Glutamatergic neuron (in vitro differentiated cells): ENCODE measurements around the gene SLC6A19. TPM values are rescaled to one million over a fixed set of nuclear protein-coding genes. Genes with fewer than 3 reads are reported as not detected.

Source experiments
- DNase-seq: peaks from one replicate; pipeline ENCODE4 v3.0.0; 2022
- H3K27ac Mint-ChIP-seq: one replicate; pipeline ENCODE4 v1.8.0; 2020; ENCODE audit warnings: mild to moderate bottlenecking, mixed read lengths, inconsistent platforms; ENCODE audit not compliant: unreplicated experiment
- H3K27me3 Mint-ChIP-seq: one replicate; pipeline ENCODE4 v1.8.0; 2020; ENCODE audit warnings: mild to moderate bottlenecking, moderate library complexity, mixed read lengths, inconsistent platforms; ENCODE audit not compliant: unreplicated experiment
- H3K36me3 Mint-ChIP-seq: one replicate; pipeline ENCODE4 v1.8.0; 2020; ENCODE audit warnings: mild to moderate bottlenecking, mixed read lengths, inconsistent platforms; ENCODE audit not compliant: unreplicated experiment
- H3K4me1 Mint-ChIP-seq: one replicate; pipeline ENCODE4 v1.8.0; 2020; ENCODE audit warnings: mild to moderate bottlenecking, low read depth, mixed read lengths, inconsistent platforms; ENCODE audit not compliant: unreplicated experiment
- H3K4me3 Mint-ChIP-seq: one replicate; pipeline ENCODE4 v1.8.0; 2020; ENCODE audit warnings: mild to moderate bottlenecking, mixed read lengths, inconsistent platforms; ENCODE audit not compliant: unreplicated experiment
- H3K9me3 Mint-ChIP-seq: one replicate; pipeline ENCODE4 v1.8.0; 2020; ENCODE audit warnings: mild to moderate bottlenecking, moderate library complexity, mixed read lengths, inconsistent platforms; ENCODE audit not compliant: unreplicated experiment
- CTCF ChIP-seq: fragments of 200-600 bp; sonication (generic); IDR thresholded peaks from one replicate; pipeline ENCODE4 v1.5.0; 2021; ENCODE audit not compliant: partially characterized antibody, unreplicated experiment
- total RNA-seq: library from RNA; stranded (reverse); fragmentation: NEBNext Ultra II Directional; extraction: Animal tissue kit (Norgen Biotek cat#: 25700); gene quantifications from one replicate; pipeline ENCODE4 v1.2.1, GENCODE V29; 2021; ENCODE audit not compliant: unreplicated experiment

Gene SLC6A19
- total RNA-seq, 1 donor from 2014 or later = not detected

GRCh38 chr5:1209489-1209852 is 8.1 kb downstream of the SLC6A19 start:
- Mint-ChIP-seq H3K9me3 (peaks cover 7% of the 10 kb centered on the region), H3K27me3 (peaks cover 15% of the 10 kb centered on the region), H3K4me3 (no peak overlapping the region), H3K36me3 (no peaks in the 10 kb centered on the region), H3K4me1 (peaks cover 2% of the 10 kb centered on the region), H3K27ac (no peak overlapping the region)
- no peak for TF ChIP-seq CTCF
- DNase-seq = no peak

GRCh38 chr5:1209896-1210776 is 8.7 kb downstream of the SLC6A19 start:
- Mint-ChIP-seq H3K4me1 (no peaks in the 10 kb centered on the region), H3K36me3 (no peaks in the 10 kb centered on the region), H3K4me3 (no peak overlapping the region), H3K9me3 (peaks cover 7% of the 10 kb centered on the region), H3K27ac (no peak overlapping the region), H3K27me3 (peaks cover 11% of the 10 kb centered on the region)
- peak; percentile 9 for DNase-seq
- TF ChIP-seq CTCF = no peak

GRCh38 chr5:1210832-1211251 is 9.4 kb downstream of the SLC6A19 start:
- peaks cover 6% of the 10 kb centered on the region for H3K9me3 Mint-ChIP-seq
- peaks cover 3% of the 10 kb centered on the region for H3K36me3 Mint-ChIP-seq
- no peak for TF ChIP-seq CTCF
- no peak overlapping the region for H3K27ac Mint-ChIP-seq
- no peaks in the 10 kb centered on the region for H3K4me1 Mint-ChIP-seq
- no peak overlapping the region for H3K4me3 Mint-ChIP-seq
- peaks cover 10% of the 10 kb centered on the region for H3K27me3 Mint-ChIP-seq
- peak; percentile 13 for DNase-seq

- Mint-ChIP-seq H3K27me3 (peaks cover 10% of the 10 kb centered on the region), H3K4me1 (no peaks in the 10 kb centered on the region), H3K36me3 (peaks cover 4% of the 10 kb centered on the region), H3K27ac (no peak overlapping the region), H3K9me3 (peaks cover 8% of the 10 kb centered on the region), H3K4me3 (no peak overlapping the region)
- DNase-seq = peak; percentile 2
- no peak for TF ChIP-seq CTCF
Measured at GRCh38 chr5:1211701-1212100, 10.3 kb downstream of the SLC6A19 start.

GRCh38 chr5:1212271-1212670 is 10.9 kb downstream of the SLC6A19 start:
- peaks cover 10% of the 10 kb centered on the region for H3K27me3 Mint-ChIP-seq
- peak; percentile 7 for DNase-seq
- H3K4me3 Mint-ChIP-seq = no peak overlapping the region
- H3K36me3 Mint-ChIP-seq = peaks cover 4% of the 10 kb centered on the region
- no peaks in the 10 kb centered on the region for H3K4me1 Mint-ChIP-seq
- no peak overlapping the region for H3K27ac Mint-ChIP-seq
- no peak for TF ChIP-seq CTCF
- peaks cover 8% of the 10 kb centered on the region for H3K9me3 Mint-ChIP-seq
